ENCODE data around the gene PAX3.

- TF ChIP-seq CTCF (IDR thresholded peaks at IDR 0.05): no peak
- TF ChIP-seq POLR2A (IDR thresholded peaks at IDR 0.05): no peak
These were observed 120.3 kb downstream of the PAX3 start for GRCh38 chr2:222178450-222178849.
